GM12873 (cell line): ENCODE measurements around the gene RPL27A.

Experiments used
- TF ChIP-seq, protein P1 (sequence below): IDR thresholded peaks from 2 replicates; pipeline ENCODE4 v1.5.1; 2012; ENCODE audit warnings: low read depth, mild to moderate bottlenecking, moderate library complexity, low read length, control low read depth; ENCODE audit not compliant: insufficient read depth; ENCODE audit errors: missing control alignments

The RPL27A gene

DNA sequence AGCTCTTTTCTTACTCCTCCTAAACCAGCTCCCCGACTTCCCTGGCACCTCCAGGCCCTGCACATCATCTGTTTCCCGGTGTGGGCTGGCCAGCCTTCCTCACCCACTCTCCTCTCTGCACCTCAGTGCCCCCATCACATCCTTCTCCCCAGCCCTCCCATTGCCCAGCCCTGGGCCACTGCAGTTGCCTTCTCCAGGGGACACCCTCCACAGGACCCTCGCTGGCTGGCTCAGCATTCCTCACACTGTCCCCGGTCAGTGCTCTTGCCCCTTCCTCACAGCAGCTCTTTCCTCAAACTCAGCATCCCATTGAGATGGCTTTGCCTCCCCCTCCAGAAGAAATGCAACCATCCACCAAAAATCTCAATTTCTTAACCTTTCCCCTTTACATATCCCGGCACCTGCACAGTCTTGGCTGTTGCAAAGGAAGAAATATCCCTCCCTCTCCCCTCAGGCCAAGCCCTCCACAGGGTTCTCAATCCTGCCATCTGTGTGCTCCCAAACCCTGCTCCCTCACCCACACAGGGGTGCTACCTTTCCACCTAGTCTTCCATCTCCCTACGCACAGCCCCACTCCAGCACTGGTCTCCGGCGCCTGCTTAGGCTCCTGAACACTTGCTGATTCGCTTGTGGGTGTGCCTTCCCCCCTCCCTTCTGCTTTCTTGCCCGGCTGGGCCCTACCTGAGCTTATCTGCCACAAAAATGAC, 19.5 kb downstream of the RPL27A start:
- TF ChIP-seq, protein P1, sequence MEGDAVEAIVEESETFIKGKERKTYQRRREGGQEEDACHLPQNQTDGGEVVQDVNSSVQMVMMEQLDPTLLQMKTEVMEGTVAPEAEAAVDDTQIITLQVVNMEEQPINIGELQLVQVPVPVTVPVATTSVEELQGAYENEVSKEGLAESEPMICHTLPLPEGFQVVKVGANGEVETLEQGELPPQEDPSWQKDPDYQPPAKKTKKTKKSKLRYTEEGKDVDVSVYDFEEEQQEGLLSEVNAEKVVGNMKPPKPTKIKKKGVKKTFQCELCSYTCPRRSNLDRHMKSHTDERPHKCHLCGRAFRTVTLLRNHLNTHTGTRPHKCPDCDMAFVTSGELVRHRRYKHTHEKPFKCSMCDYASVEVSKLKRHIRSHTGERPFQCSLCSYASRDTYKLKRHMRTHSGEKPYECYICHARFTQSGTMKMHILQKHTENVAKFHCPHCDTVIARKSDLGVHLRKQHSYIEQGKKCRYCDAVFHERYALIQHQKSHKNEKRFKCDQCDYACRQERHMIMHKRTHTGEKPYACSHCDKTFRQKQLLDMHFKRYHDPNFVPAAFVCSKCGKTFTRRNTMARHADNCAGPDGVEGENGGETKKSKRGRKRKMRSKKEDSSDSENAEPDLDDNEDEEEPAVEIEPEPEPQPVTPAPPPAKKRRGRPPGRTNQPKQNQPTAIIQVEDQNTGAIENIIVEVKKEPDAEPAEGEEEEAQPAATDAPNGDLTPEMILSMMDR, result no peak

DNA sequence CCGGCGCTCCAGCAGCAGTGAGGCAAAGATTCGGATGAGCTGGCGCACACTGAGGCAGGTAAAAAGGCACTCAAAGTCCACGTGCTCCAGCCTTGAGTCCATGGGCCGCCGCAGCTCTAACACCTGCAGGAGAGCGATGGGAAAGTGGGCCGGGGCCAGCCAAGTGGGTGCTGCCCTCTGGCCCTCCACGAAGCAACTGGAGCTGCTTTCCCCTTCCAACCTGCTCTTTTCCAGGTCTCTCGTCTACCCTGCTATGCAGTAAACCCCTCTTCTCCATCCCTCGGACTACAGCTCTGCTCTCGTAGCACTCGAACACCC, 20.0 kb downstream of the RPL27A start:
- TF ChIP-seq, protein P1, result no peak

DNA sequence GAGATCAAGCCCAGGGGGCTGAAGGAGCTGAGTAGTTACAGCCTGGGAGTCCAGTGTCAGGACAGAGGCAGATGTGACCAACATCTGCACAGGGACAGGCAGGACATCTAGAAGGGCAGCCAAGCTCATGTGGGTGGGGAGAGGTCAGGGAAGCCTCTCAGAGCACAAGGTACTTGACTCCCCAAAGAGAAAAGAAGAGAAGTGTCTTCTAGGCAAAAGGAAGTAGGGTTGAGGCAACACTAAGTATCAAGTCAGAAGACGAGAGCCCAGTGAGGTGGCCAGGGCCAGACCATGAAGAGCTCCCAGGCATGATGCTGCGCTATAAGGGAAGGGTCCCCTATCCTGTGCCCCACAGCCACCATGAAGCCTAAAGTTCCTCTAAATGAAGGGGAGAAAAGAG, 21.5 kb downstream of the RPL27A start:
- TF ChIP-seq, protein P1, result no peak

DNA sequence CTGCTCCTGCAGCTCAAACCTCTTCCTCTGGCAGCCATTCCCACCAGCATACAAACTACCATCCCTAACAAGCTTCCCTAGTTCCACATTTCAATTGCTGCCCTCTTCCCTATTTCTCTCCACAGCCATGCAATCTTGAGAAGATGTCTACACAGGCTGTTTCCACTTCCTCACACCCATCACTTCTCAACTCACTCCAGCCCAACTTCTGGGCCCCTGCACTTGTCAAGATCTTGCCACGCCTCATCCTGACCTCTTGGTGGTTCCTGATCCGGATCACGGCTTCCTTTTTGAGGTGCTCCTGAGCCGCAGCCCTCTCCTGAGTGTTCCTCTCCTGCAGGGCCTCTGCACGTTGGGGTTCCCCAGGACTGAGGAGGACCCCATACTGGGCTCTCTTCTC, 22.6 kb downstream of the RPL27A start:
- TF ChIP-seq, protein P1, result no peak

DNA sequence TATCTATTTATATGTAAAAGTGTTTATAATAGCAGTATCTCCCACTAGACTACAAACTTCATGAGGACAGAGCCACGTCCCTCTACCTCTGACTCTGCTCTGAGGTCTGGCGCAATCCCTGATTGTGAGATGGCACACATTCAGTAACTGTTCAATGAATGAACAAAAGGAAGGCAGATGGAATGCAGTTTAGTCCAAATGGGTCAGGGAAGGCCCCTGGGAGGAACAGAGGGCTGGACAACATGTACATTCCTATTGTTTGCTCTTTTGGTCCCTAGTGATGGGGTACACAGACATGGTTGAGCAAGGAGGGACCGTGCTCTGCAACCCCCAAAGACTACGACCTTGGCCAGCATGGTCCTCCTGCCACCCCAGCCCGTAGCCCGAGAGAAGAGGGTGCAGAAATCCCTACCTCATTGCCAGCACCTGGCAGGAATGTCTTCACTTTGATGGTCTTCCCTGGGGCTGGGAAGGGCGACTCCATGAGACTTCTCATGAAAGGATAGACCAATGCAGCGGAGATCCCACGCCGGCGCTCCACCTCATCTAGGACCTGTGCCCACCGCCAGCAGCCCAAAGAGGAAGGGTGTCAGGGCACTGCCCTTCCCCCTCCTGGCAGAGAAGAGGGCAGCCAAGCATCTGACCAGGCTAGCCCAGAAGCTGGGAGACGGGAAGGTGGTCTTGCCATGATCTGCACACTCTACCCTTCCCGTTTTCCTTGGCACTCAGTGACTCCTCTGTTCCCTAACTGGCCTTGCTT, 24.3 kb downstream of the RPL27A start:
- TF ChIP-seq, protein P1, result no peak

DNA sequence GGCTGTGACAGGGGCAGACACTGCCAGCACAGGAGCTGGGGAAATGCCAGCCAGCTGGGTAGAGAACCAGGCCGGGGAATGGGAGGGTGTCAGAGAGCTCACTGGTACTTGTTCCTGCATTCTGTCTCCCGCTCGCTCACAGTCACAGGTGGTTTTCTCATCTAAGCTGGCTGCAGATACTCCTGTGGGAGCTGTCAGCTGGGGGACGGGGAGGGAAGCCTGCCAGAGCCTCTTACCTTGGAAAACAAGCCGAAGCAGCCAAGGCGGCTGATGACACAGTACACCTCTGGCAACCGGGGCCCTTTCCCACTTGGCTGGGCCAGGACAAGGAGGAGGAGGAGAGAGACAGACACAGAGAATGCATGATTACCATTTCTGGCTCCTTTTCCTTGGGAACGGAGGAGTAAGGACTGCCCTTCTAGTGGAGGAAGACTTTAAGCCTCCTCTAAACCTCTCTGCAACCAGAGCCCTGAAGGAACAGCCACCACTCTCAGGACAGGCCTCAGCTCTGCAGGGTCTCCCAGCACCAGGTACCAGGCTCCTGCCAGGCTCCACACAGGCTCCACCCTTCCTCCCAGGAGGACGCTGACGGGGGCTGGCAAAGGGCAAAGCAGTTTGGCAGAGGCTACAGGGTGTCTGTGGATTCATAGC, 25.1 kb downstream of the RPL27A start:
- TF ChIP-seq, protein P1, result no peak

DNA sequence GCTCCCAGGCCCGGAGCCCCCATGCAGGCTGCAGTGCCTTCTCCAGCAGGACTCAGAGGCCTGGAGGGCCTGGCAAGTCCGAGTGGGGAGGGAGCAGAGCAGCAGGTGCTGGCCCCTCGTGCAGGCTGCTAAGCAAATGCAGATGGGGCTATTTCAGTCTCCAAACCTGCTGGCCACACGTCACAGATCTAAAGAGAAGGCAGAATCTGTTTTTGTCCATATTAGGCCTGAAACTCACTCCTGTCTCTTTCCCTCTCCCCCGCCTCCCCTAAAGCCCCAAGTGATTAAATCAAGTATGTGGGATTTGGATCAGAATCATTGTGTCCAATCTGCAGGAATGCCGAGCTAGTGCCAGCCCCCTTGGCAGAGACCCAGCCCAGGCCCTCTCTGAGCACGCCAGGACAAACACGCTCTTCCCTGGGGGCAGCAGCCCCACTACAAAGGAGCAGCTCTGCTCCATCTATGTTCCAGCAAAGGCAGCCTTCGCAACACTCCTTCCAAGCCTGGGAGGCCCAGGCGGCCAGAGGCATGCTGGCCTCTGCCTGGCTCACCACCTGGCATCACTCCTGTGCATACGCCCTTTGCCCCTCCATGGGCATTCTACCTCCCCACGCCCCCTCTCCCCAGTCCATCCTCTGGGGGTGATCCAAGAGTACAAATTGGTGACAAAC, 26.5 kb downstream of the RPL27A start:
- TF ChIP-seq, protein P1, result no peak
